Endothelial cell of umbilical vein (primary cell): ENCODE results near the gene DCAF5. TPM values are rescaled to one million over a fixed set of nuclear protein-coding genes. Genes with fewer than 3 reads are reported as not detected.

Experiments
- BruUV-seq: library from RNA; stranded (reverse); fragments of 400-500 nt; replicated peaks from 2 replicates; lab custom pipeline; 2021; lab: Mats Ljungman, UMichigan
- CTCF ChIA-PET: fragments of 300-600, 350-600 bp; sonication (Branson Sonifier 250); formaldehyde crosslinking; loops from one replicate; lab custom pipeline; 2021; ENCODE audit warnings: antibody characterized with exemption, inconsistent platforms; lab: Charles Lee
- POLR2A ChIA-PET: fragments of 300-600, 350-600 bp; sonication (Branson Sonifier 250); formaldehyde crosslinking; loops from one replicate; lab custom pipeline; 2021; ENCODE audit warnings: antibody characterized with exemption, inconsistent platforms; lab: Charles Lee
- DNase-seq: peaks from one replicate; pipeline ENCODE4 v3.0.0-alpha.2; 2011; ENCODE audit warnings: low read depth, low spot score
- FAIRE-seq: peaks from 2 replicates; lab custom pipeline; 2011; peaks lifted over from hg19 to GRCh38; lab: Jason Lieb, UNC
- H2AFZ ChIP-seq: 2 replicates; pipeline ENCODE4 v1.6.0; 2012; ENCODE audit warnings: low read depth, low read length, control low read depth, inconsistent platforms
- H3K27ac ChIP-seq: 2 replicates; pipeline ENCODE4 v1.5.1; 2011; ENCODE audit warnings: low read depth, mild to moderate bottlenecking, control low read depth, low read length, moderate library complexity; ENCODE audit not compliant: insufficient read depth
- H3K27me3 ChIP-seq, 2 experiments: 2 replicates each; pipeline versions ENCODE4 v1.6.0 to v1.6.1; 2011; ENCODE audit warnings: low read length in 2 of 2, mixed read lengths in 1 of 2; ENCODE audit not compliant: control insufficient read depth in 2 of 2, insufficient read depth in 2 of 2
- H3K36me3 ChIP-seq, 2 experiments: 2 replicates in 1 of 2; 3 replicates in 1 of 2; pipeline ENCODE4 v1.5.1; 2011; ENCODE audit warnings: low read length in 2 of 2, mild to moderate bottlenecking in 1 of 2, moderate library complexity in 1 of 2; ENCODE audit not compliant: control insufficient read depth in 2 of 2, insufficient read depth in 2 of 2; ENCODE audit errors: extremely low read depth in 1 of 2
- H3K4me1 ChIP-seq: 3 replicates; pipeline ENCODE4 v1.5.1; 2011; ENCODE audit warnings: mild to moderate bottlenecking, low read length; ENCODE audit not compliant: control insufficient read depth, insufficient read depth; ENCODE audit errors: extremely low read depth
- H3K4me2 ChIP-seq: 2 replicates; pipeline ENCODE4 v1.6.1; 2011; ENCODE audit warnings: low read length, control low read depth, mixed read lengths; ENCODE audit not compliant: insufficient read depth
- H3K4me3 ChIP-seq, 3 experiments: fragments of 200-600 bp in 1 of 3; sonication (generic), shearing (Covaris generic) in 1 of 3; replicated peaks in 1 of 3; 2 replicates each; pipeline ENCODE4 v1.5.1; 2011 to 2016; ENCODE audit warnings: control low read depth in 3 of 3, low read length in 3 of 3, mild to moderate bottlenecking in 2 of 3, inconsistent platforms in 1 of 3, low read depth in 1 of 3, moderate library complexity in 1 of 3; ENCODE audit not compliant: insufficient read depth in 1 of 3
- H3K79me2 ChIP-seq: 2 replicates; pipeline ENCODE4 v1.6.0; 2012; ENCODE audit warnings: low read length, inconsistent platforms; ENCODE audit not compliant: control insufficient read depth, insufficient read depth
- H3K9ac ChIP-seq: replicated peaks from 2 replicates; pipeline ENCODE3; 2011; ENCODE audit warnings: low read length, control low read depth; ENCODE audit not compliant: insufficient read depth; ENCODE audit errors: extremely low read depth
- H3K9me1 ChIP-seq: replicated peaks from 3 replicates; pipeline ENCODE4 v1.6.0; 2011; ENCODE audit warnings: mild to moderate bottlenecking, low read length; ENCODE audit not compliant: control insufficient read depth, insufficient read depth; ENCODE audit errors: extremely low read depth
- H3K9me3 ChIP-seq: replicated peaks from 2 replicates; pipeline ENCODE4 v1.5.1; 2012; ENCODE audit warnings: low read length, inconsistent platforms; ENCODE audit not compliant: control insufficient read depth, insufficient read depth
- H4K20me1 ChIP-seq: replicated peaks from 2 replicates; pipeline ENCODE3; 2011; ENCODE audit warnings: mild to moderate bottlenecking, low read length; ENCODE audit not compliant: control insufficient read depth, insufficient read depth; ENCODE audit errors: extremely low read depth
- CTCF ChIP-seq, 2 donors: IDR thresholded peaks; 1 replicate in 1 of 2; 2 replicates in 1 of 2; pipeline ENCODE4 v1.5.1; 2011; ENCODE audit warnings: low read length in 2 of 2, mild to moderate bottlenecking in 2 of 2, moderate library complexity in 2 of 2, control low read depth in 1 of 2, inconsistent platforms in 1 of 2, low read depth in 1 of 2; ENCODE audit not compliant: insufficient read depth in 1 of 2; ENCODE audit errors: extremely low read depth in 1 of 2
- EZH2 ChIP-seq: IDR thresholded peaks from 2 replicates; pipeline ENCODE4 v1.6.1; 2012; ENCODE audit warnings: borderline replicate concordance, low read depth, mild to moderate bottlenecking, moderate library complexity, low read length, inconsistent platforms; ENCODE audit not compliant: severe bottlenecking
- JUN ChIP-seq: IDR thresholded peaks from 2 replicates; pipeline ENCODE4 v1.6.1; 2011; ENCODE audit warnings: borderline replicate concordance, low read depth; ENCODE audit not compliant: insufficient read length, insufficient read depth
- dilution Hi-C: fragments of 300-500 bp; cut with MboI; formaldehyde crosslinking; loops from one replicate; pipeline ENCODE4 v1.15.0; 2019; ENCODE audit warnings: low sequenced_read_pairs; ENCODE audit not compliant: extremely low pct_ligation_motif_present
- intact Hi-C: fragments of 100-400 bp; cut with micrococcal nuclease; formaldehyde crosslinking; loops from one replicate; pipeline ENCODE4 v1.10.0; 2022
- polyA plus RNA-seq, 4 experiments: library from polyadenylated mRNA; depleted of rRNA in 3 of 4; stranded (reverse) in 3 of 4; unstranded in 1 of 4; fragments of >200 nt; gene quantifications; 2 replicates each; pipeline versions ENCODE4 v1.2.1 to v1.2.3, GENCODE V29; 2011 to 2012; ENCODE audit warnings: missing spikeins in 1 of 4
- total RNA-seq: library from RNA; stranded (reverse); gene quantifications from 2 replicates; pipeline ENCODE4 v1.2.3, GENCODE V29; 2021

Gene DCAF5
- total and polyA plus RNA-seq, 2 donors (not counting 3 experiments of a cell fraction or from before 2014, with no cell fraction given): 37.9 to 52.5 TPM

- no TSS peak for BruUV-seq
- no peaks in the 10 kb centered on the region for H4K20me1 ChIP-seq
- H3K9me3 ChIP-seq: no peaks in the 10 kb centered on the region
- ChIA-PET POLR2A (no interaction called here), CTCF (interaction anchor here (0.6 to 4.0 kb wide), 50 partner anchors 9 to 1223 kb away, joined by 3 to 83 read pairs (median 5); partner anchors contain the start of gene ACTN1)
- no peaks in the 10 kb centered on the region for H3K27me3 ChIP-seq
- no peak overlapping the region for H3K9ac ChIP-seq
- no peaks in the 10 kb centered on the region for H3K9me1 ChIP-seq
- FAIRE-seq: peak; percentile 84
- peaks cover 2 to 3% of the 10 kb centered on the region in 2 experiments for H3K36me3 ChIP-seq
- peaks cover 2% of the 10 kb centered on the region for H3K4me1 ChIP-seq
- no peak overlapping the region for H3K4me3 ChIP-seq
- no peak overlapping the region for H3K27ac ChIP-seq
- intact Hi-C loops: loop anchor here (1.0 kb wide), 2 partner anchors 196 to 244 kb away; no protein-coding TSS in a partner anchor
- dilution Hi-C loops: no loop called here
- no peak overlapping the region for H2AFZ ChIP-seq
- H3K4me2 ChIP-seq: no peak overlapping the region
- H3K79me2 ChIP-seq: no peaks in the 10 kb centered on the region
- peak; percentile 76 for DNase-seq
- TF ChIP-seq CTCF (IDR thresholded peaks at IDR 0.05; ENCODE audit: extremely low read depth in 1 of 2, insufficient read depth in 1 of 2, low read depth in 1 of 2, low read length in 2 of 2): peak; percentile 58 to 73
- no peak for TF ChIP-seq EZH2
Measured at GRCh38 chr14:69107407-69108003, 45.4 kb downstream of the DCAF5 start.

- Histone ChIP-seq H3K9me1 (no peaks in the 10 kb centered on the region), H3K79me2 (no peaks in the 10 kb centered on the region), H3K27ac (no peak overlapping the region), H4K20me1 (no peaks in the 10 kb centered on the region), H2AFZ (no peak overlapping the region), H3K4me2 (no peak overlapping the region), H3K9me3 (no peaks in the 10 kb centered on the region), H3K36me3 (peaks cover 2 to 3% of the 10 kb centered on the region in 2 experiments), H3K9ac (no peak overlapping the region), H3K4me1 (peaks cover 5% of the 10 kb centered on the region), H3K4me3 (no peak overlapping the region), H3K27me3 (no peaks in the 10 kb centered on the region)
- no TSS peak for BruUV-seq
- DNase-seq (no peak), FAIRE-seq (no peak)
- no peak for TF ChIP-seq JUN
- no peak for TF ChIP-seq EZH2
- ChIA-PET CTCF (interaction anchor here (0.9 to 4.0 kb wide), 25 partner anchors 12 to 281 kb away, joined by 3 to 83 read pairs (median 8); partner anchors contain the start of gene ACTN1), POLR2A (no interaction called here)
- dilution Hi-C loops (no loop called here), intact Hi-C loops (no loop called here)
Measured at GRCh38 chr14:69106451-69106850, 46.5 kb downstream of the DCAF5 start.
